Measurements from ENCODE around the gene PTPRQ.

- no peak for TF ChIP-seq CTCF (conservative IDR thresholded peaks at IDR 0.05)
- no peak for TF ChIP-seq EZH2 (IDR thresholded peaks at IDR 0.05; ENCODE audit: low read depth)
Observed at GRCh38 chr12:80539029-80539428, 95.0 kb downstream of the PTPRQ start.

Data from PC-9 (cell line).